Measurements from ENCODE around the gene TBCA.

GRCh38 chr5:77824981-77825380 is 48.8 kb upstream of the TBCA start:
- TF ChIP-seq CTCF (IDR thresholded peaks at IDR 0.05; ENCODE audit: low read depth, low read length, poor library complexity, severe bottlenecking) (no peak), EZH2phosphoT487 (IDR thresholded peaks at IDR 0.05; ENCODE audit: borderline replicate concordance, low read length) (no peak)
